Fibroblast of skin of left quadriceps (primary cell): ENCODE data around the gene CCS.
A peak's percentile ranks its signal among the peaks of the same experiment; 100 is the strongest.
"Not testable (repeated sequence)": the region's sequence is repeated elsewhere in the genome, so short reads cannot be mapped to it uniquely, and the experiment has no call there.

ENCODE experiments used
- DNase-seq, 2 experiments: peaks; one replicate each; pipeline ENCODE4 v3.0.0-alpha.2; 2013; ENCODE audit warnings: low read depth in 2 of 2

The CCS gene

GRCh38 chr11:66561178-66561974 is 31.6 kb upstream of the CCS start:
- no peak for DNase-seq

- no peak for DNase-seq
Observed at GRCh38 chr11:66561975-66562248, 31.1 kb upstream of the CCS start.

- DNase-seq, result no peak
Observed at GRCh38 chr11:66562275-66562674, 30.7 kb upstream of the CCS start.

- DNase-seq, result no peak
Observed at GRCh38 chr11:66562907-66563583, 29.9 kb upstream of the CCS start.

- no peak for DNase-seq
Observed at GRCh38 chr11:66563832-66564231, 29.2 kb upstream of the CCS start.

- no peak for DNase-seq
Observed at GRCh38 chr11:66564538-66564937, 28.4 kb upstream of the CCS start.

GRCh38 chr11:66564984-66565383 is 28.0 kb upstream of the CCS start:
- no peak for DNase-seq

GRCh38 chr11:66566221-66566620 is 26.8 kb upstream of the CCS start:
- no peak for DNase-seq

- DNase-seq, result no peak
Observed at GRCh38 chr11:66567787-66568123, 25.2 kb upstream of the CCS start.

GRCh38 chr11:66568124-66568916 is 24.7 kb upstream of the CCS start, which contains the start of gene CTSF:
CTSF (minus strand) TSS chr11:66568606; CDS start chr11:66568486, 120 bp downstream.
- DNase-seq, result peak in 1 of 2 experiments; percentile 41

GRCh38 chr11:66569076-66569475 is 23.9 kb upstream of the CCS start:
- DNase-seq, result no peak

GRCh38 chr11:66570079-66570849 is 22.7 kb upstream of the CCS start:
- DNase-seq, result no peak

- DNase-seq, result no peak
Observed at GRCh38 chr11:66570850-66571180, 22.2 kb upstream of the CCS start.

- DNase-seq, result peak; percentile 38 to 41
Observed at GRCh38 chr11:66579017-66579606, 13.9 kb upstream of the CCS start.

- DNase-seq, result no peak
Observed at GRCh38 chr11:66580803-66581202, 12.2 kb upstream of the CCS start.

GRCh38 chr11:66581261-66581660 is 11.7 kb upstream of the CCS start:
- DNase-seq, result no peak

GRCh38 chr11:66582565-66583147 is 10.3 kb upstream of the CCS start:
- DNase-seq, result not testable (repeated sequence)

- DNase-seq, result not testable (repeated sequence)
Observed at GRCh38 chr11:66585447-66585846, 7.5 kb upstream of the CCS start.

GRCh38 chr11:66586136-66586535 is 6.8 kb upstream of the CCS start:
- no peak for DNase-seq

GRCh38 chr11:66589315-66589714 is 3.7 kb upstream of the CCS start:
- not testable (repeated sequence) for DNase-seq

- no peak for DNase-seq
Observed at GRCh38 chr11:66589996-66590675, 2.8 kb upstream of the CCS start.
